IPS-NIHi11 (cell line): ENCODE results near the gene FAM217A.
"Not testable (repeated sequence)": the region's sequence is repeated elsewhere in the genome, so short reads cannot be mapped to it uniquely, and the experiment has no call there.

ENCODE experiments used
- DNase-seq: peaks from one replicate; pipeline ENCODE4 v3.0.0; 2012; ENCODE audit warnings: mixed read lengths, low spot score

The FAM217A gene

GRCh38 chr6:4078691-4079471, at the start of gene FAM217A:
TSS of gene FAM217A (minus strand) at chr6:4079137. CDS start at chr6:4077414, 1,723 bp downstream.
- DNase-seq, result no peak

GRCh38 chr6:4128072-4128471, 49.1 kb upstream of the FAM217A start:
- DNase-seq, result no peak

- DNase-seq, result no peak
Measured at GRCh38 chr6:4125933-4126864, 47.3 kb upstream of the FAM217A start.

- no peak for DNase-seq
Measured at GRCh38 chr6:4125500-4125899, 46.6 kb upstream of the FAM217A start.

GRCh38 chr6:4124351-4124750, 45.4 kb upstream of the FAM217A start:
- no peak for DNase-seq

- DNase-seq, result no peak
Measured at GRCh38 chr6:4115741-4116140, 36.8 kb upstream of the FAM217A start.

- DNase-seq, result no peak
Measured at GRCh38 chr6:4114123-4114522, 35.2 kb upstream of the FAM217A start.

- DNase-seq, result no peak
Measured at GRCh38 chr6:4113649-4114048, 34.7 kb upstream of the FAM217A start.

GRCh38 chr6:4112366-4112765, 33.4 kb upstream of the FAM217A start:
- DNase-seq, result no peak

GRCh38 chr6:4109363-4109815, 30.5 kb upstream of the FAM217A start:
- DNase-seq, result not testable (repeated sequence)

GRCh38 chr6:4108561-4109093, 29.7 kb upstream of the FAM217A start:
- no peak for DNase-seq

GRCh38 chr6:4107873-4108272, 28.9 kb upstream of the FAM217A start:
- DNase-seq, result no peak

GRCh38 chr6:4105980-4106536, 27.1 kb upstream of the FAM217A start:
- DNase-seq, result no peak

- peak; percentile 31 for DNase-seq
Measured at GRCh38 chr6:4103929-4104328, 25.0 kb upstream of the FAM217A start.

- no peak for DNase-seq
Measured at GRCh38 chr6:4102687-4103244, 23.8 kb upstream of the FAM217A start.

GRCh38 chr6:4101298-4101697, 22.4 kb upstream of the FAM217A start:
- DNase-seq, result no peak

- DNase-seq, result no peak
Measured at GRCh38 chr6:4100655-4101054, 21.7 kb upstream of the FAM217A start.

- DNase-seq, result no peak
Measured at GRCh38 chr6:4093288-4093687, 14.4 kb upstream of the FAM217A start.

- DNase-seq, result no peak
Measured at GRCh38 chr6:4091941-4092340, 13.0 kb upstream of the FAM217A start.

GRCh38 chr6:4090043-4090442, 11.1 kb upstream of the FAM217A start:
- DNase-seq, result not testable (repeated sequence)

- no peak for DNase-seq
Measured at GRCh38 chr6:4088704-4089103, 9.8 kb upstream of the FAM217A start.

GRCh38 chr6:4085332-4085700, 6.4 kb upstream of the FAM217A start:
- DNase-seq, result no peak
